GM12891 (cell line): Measurements from ENCODE around the gene ARID1B.

Source experiments
- DNase-seq: peaks from one replicate; pipeline ENCODE4 v3.0.0; 2011; ENCODE audit warnings: low spot score; ENCODE audit not compliant: insufficient read length
- FAIRE-seq: peaks from 2 replicates; lab custom pipeline; 2011; peaks lifted over from hg19 to GRCh38; lab: Jason Lieb, UNC
- PAX5 ChIP-seq: IDR thresholded peaks from 2 replicates; pipeline ENCODE4 v1.6.1; 2011; ENCODE audit warnings: low read length, moderate library complexity, mild to moderate bottlenecking; ENCODE audit not compliant: insufficient read depth, severe bottlenecking
- POLR2A ChIP-seq: IDR thresholded peaks from 2 replicates; pipeline ENCODE4 v1.6.1; 2011; ENCODE audit warnings: low read depth, low read length, control low read depth
- POLR2AphosphoS5 ChIP-seq: IDR thresholded peaks from 2 replicates; pipeline ENCODE4 v1.6.1; 2011; ENCODE audit warnings: low read depth, low read length, control low read depth
- POU2F2 ChIP-seq: IDR thresholded peaks from 2 replicates; pipeline ENCODE4 v1.6.1; 2011; ENCODE audit warnings: low read depth, mild to moderate bottlenecking, control low read depth, low read length, moderate library complexity
- SPI1 ChIP-seq: IDR thresholded peaks from 2 replicates; pipeline ENCODE4 v1.6.1; 2011; ENCODE audit warnings: low read depth, low read length, control low read depth
- TAF1 ChIP-seq: IDR thresholded peaks from 2 replicates; pipeline ENCODE4 v1.6.1; 2011; ENCODE audit warnings: low read depth, low read length, control low read depth

ARID1B gene

DNA sequence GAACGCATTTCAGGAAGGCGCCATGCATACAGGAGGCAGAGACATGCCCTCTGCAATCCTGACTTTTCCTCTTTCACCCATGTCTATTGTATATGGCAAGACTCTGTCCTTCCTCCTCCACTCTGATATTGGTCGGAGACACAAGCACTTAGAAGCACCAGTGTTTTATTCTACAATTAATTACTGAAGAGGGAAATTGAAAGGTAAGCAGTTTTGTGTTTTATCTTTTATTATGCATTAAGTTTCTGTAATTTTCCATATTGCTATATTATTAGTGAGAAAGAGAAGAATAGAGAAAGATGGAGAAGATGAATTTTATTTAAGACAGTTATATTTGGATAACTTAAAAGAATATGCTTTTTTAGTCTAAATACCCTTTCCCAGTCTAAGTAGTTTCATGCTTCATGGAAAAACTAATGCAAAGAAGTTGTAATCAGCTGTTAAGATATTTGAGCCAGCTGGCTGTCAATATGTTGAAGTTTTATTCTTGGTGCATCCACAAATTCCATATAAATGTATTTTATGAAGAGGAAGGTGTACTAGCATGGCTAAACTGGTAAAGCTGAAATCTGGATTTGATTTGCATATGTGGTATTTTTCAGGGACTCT lies 13.6 kb downstream of the ARID1B start:
- FAIRE-seq: no peak
- no peak for DNase-seq
- no peak for TF ChIP-seq POU2F2
- TF ChIP-seq POLR2A: no peak
- TF ChIP-seq SPI1: no peak
- no peak for TF ChIP-seq POLR2AphosphoS5
- TF ChIP-seq PAX5: no peak
- TF ChIP-seq TAF1: no peak

- no peak for DNase-seq
- TF ChIP-seq PAX5 (no peak), SPI1 (no peak), POU2F2 (0 out of 2 replicates have a peak, but pooled peaks have one; percentile 24), POLR2A (no peak; the same call in 1 of the 2 replicates), POLR2AphosphoS5 (no peak)
- FAIRE-seq: peak; percentile 87
These were observed 14.2 kb downstream of the ARID1B start for GRCh38 chr6:156791320-156791850.

GRCh38 chr6:156793200-156793599 lies 16.0 kb downstream of the ARID1B start:
- FAIRE-seq: no peak
- TF ChIP-seq SPI1: no peak
- TF ChIP-seq TAF1: no peak
- TF ChIP-seq POLR2A: no peak
- no peak for TF ChIP-seq POLR2AphosphoS5
- TF ChIP-seq POU2F2: 0 out of 2 replicates have a peak, but pooled peaks have one; percentile 19

GRCh38 chr6:156794546-156795354 lies 17.6 kb downstream of the ARID1B start:
- DNase-seq (no peak), FAIRE-seq (peak; percentile 86)

More at GRCh38 chr6:156793200-156793599, 16.0 kb downstream of the ARID1B start:
- DNase-seq: no peak

DNA sequence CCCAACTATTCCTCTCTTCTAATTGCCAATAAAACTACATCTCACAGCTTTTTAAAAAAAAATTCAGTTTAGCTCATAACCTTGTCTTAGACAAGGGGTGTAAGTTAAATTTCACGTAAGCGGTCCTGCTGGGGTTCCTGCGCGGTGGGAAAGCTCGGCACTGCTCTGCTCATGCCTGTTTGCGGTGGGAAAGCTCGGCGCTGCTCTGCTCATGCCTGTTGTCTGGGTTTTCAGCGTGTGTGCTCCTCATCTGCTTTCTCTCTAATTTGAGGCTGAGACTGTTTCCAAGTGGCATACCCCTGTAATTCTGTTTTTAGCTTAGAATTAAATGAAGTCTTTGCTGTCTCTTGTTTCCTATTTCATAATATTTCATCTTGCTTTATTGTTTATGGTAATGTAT lies 18.6 kb downstream of the ARID1B start:
- no peak for DNase-seq
- no peak for FAIRE-seq
- TF ChIP-seq POLR2A (no peak), POLR2AphosphoS5 (no peak), PAX5 (no peak), POU2F2 (no peak), TAF1 (no peak), SPI1 (no peak)

More at GRCh38 chr6:156794546-156795354, 17.6 kb downstream of the ARID1B start:
- peak; percentile 72; the same call in 1 of the 2 replicates for TF ChIP-seq POU2F2
- TF ChIP-seq PAX5: no peak
- peak; percentile 56 for TF ChIP-seq POLR2A
- TF ChIP-seq POLR2AphosphoS5: no peak
- no peak for TF ChIP-seq SPI1

DNA sequence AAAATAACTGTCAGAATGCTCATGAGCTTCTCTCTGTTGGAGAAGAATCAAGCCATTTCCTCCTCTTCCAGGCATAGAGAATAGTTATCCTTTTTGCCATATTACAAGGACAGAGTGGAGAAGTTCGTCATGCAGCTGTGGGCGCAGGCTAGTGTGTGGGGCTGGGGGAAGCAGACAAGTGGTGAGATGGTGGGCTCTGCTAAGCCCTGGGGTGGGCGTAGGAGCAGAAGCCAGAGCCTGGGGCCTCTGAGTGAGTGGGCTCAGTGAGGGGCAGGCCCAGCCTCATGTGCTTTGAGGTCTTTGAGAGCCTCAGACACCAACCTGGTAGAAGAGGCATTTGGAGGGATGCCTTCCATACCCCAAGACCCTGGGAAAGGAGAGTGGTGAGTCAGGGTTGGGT lies 19.4 kb downstream of the ARID1B start:
- DNase-seq (no peak), FAIRE-seq (no peak)
- TF ChIP-seq POLR2AphosphoS5: no peak
- 0 out of 2 replicates have a peak, but pooled peaks have one; percentile 7 for TF ChIP-seq POLR2A

GRCh38 chr6:156797901-156798735 lies 20.9 kb downstream of the ARID1B start:
- no peak for FAIRE-seq
- 0 out of 2 replicates have a peak, but pooled peaks have one; percentile 14 for TF ChIP-seq POU2F2
- TF ChIP-seq PAX5: no peak
- DNase-seq: no peak

- no peak for TF ChIP-seq SPI1
- no peak for TF ChIP-seq POLR2A
- no peak for TF ChIP-seq PAX5
- TF ChIP-seq POLR2AphosphoS5: no peak
- no peak for TF ChIP-seq POU2F2
- no peak for TF ChIP-seq TAF1
- DNase-seq (no peak), FAIRE-seq (peak; percentile 35)
These were observed 24.5 kb downstream of the ARID1B start for GRCh38 chr6:156801712-156802111.

- no peak for DNase-seq
- TF ChIP-seq POLR2A (no peak), POLR2AphosphoS5 (no peak), SPI1 (no peak), TAF1 (no peak), PAX5 (no peak), POU2F2 (no peak)
- no peak for FAIRE-seq
These were observed 26.2 kb downstream of the ARID1B start for GRCh38 chr6:156803353-156803752.

GRCh38 chr6:156804402-156804801 lies 27.2 kb downstream of the ARID1B start:
- no peak for TF ChIP-seq POLR2AphosphoS5
- no peak for TF ChIP-seq POLR2A
- TF ChIP-seq PAX5: no peak
- TF ChIP-seq SPI1: no peak
- TF ChIP-seq TAF1: no peak
- TF ChIP-seq POU2F2: no peak
- no peak for FAIRE-seq

More at GRCh38 chr6:156804402-156804801, 27.2 kb downstream of the ARID1B start:
- no peak for DNase-seq
